Stimulated activated CD8-positive, alpha-beta memory T cell treated with anti-CD3 and anti-CD28 coated beads, Interleukin-7, amount 100 ng/mL, for 48 hours (primary cell): ENCODE results near the gene RAB11FIP4.
"Not testable (repeated sequence)": the region's sequence is repeated elsewhere in the genome, so short reads cannot be mapped to it uniquely, and the experiment has no call there.

ENCODE experiments used
- DNase-seq, 2 donors: peaks; one replicate each; pipeline ENCODE4 v3.0.0-alpha.2; 2020; ENCODE audit warnings: low read depth in 1 of 2; ENCODE audit errors: extremely low read depth in 1 of 2

The RAB11FIP4 gene

DNA sequence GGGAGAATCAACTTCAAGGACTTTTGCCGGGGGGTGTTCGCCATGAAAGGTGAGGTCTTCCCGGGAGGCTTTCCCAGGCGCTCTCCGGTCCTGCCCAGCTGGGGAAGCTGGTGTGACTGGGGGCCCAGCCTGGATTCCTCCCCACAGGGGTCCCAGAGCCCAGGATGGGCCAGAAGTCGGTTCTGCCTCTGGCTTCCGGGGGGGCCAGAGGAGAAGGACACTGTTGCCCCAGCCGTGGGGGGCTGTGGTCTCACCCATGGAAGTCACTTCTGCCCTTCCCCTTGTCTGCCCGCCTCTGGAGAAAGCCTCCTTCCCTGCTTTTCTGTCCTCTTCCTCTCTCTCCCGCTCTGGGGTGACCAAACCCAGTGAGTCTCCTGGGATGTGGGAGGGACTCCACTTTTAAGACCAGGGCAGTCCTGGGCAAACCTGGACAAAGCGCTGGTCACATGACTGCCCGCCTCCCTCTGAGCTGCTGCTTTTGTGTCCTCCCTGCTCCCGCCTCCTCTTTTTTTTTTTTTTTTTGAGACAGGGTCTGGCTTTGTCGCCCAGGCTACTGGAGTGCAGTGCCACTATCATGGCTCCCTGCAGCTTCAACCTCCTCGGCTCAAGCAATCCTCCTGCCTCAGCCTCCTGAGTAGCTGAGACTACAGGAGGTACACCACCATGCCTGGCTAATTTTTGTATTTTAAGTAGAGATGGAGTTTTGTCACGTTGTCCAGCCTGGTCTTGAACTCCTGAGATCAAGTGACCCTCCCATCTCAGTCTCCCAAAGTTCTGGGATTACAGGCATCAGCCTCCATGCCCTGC is 40.6 kb downstream of the RAB11FIP4 start:
- no peak for DNase-seq

DNA sequence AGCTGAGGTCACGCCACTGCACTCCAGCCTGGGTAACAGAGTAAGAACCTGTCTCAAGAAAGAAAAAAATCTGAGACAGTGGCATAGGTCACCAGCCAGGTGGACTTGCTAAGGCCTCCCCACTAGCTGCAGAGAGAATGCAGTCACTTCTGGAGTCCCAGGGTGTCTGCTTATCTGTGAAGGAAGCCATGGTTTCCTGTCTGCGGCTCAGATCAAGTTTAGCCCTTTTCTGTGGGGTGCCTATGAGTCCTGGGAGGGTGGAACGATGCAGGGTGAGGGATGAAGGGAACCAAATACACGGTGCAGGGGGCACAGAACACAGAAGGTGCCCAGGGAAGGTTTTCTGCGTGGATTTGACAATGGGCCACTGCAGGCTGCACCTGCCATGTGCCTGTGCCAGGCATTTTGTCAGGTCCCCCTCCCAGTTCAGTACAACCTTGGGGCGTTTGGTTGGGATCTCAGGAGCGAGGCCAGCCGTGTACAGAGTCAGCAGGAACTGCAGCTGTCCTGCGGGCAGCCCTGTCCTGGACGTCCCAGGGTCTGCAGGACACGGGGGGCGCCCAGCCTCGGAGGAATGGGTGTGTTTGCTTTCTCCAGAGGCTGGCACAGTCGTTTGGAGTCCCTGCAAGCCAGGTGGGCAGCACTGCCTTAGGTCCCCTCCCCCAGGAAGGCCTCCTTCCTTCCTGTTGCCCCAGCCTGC is 41.8 kb downstream of the RAB11FIP4 start:
- DNase-seq, result peak in 1 of 2 donors; percentile 5

DNA sequence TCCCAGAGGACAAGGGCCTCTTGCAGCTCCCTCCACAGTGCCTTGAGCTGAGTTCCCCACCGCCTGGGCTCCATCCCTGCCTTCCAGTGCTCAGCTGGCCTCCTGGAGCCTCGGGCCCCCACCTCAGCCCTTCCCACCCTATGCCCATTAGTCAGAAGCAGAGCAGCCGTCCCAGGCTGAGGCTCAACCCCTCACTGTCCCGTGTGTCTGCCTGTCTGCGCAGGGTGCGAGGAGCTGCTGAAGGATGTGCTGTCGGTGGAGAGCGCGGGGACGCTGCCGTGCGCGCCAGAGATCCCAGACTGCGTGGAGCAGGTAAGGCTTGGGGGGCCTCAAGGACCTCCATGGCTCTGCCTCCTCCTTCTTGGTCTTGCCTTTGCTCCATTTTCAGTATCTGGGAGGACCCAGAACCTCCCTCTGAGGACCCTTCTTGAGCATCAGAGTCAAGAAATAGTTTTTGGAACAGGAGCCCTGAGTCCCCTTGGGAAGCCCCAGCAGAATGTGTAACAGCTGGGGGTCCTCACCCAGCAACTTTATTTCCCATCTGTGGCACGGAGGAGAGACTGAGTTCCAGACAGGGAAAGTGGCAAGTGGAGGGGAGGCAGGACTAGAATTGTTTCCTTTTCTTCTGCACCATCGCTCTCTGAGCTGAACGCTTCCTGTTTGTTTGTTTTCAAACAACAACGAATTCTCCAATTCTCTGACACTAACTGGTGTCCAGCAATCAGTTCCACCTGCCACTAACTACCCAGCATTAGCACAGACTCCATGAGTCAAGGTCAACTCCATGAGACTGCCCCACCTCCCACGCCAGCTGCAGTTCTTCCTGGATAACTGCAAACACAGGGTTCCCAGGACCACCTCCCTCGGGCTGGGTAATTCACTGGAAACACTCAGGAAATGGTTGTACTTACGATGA is 42.6 kb downstream of the RAB11FIP4 start:
- no peak for DNase-seq

GRCh38 chr17:31434727-31435050 is 43.2 kb downstream of the RAB11FIP4 start:
- no peak for DNase-seq

DNA sequence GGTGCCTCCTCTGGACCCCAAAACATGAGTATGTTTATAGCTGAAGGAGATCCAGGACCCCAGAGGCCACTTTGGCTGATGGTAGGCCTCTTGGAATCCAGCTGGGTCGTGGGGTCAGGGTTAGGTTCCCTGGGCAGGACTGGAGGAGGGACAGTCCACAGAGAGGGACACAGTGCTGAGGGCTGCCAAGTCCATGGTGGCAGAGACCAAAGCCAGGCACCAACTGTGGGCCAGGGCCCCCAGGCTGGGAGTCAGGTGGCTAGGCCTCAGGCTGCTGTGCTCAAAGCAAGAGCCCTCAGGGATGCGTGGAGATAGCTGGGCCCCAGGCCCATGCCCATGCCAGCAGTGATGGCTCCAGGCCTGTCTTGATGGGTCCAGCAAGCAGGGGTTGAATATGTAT is 44.1 kb downstream of the RAB11FIP4 start:
- no peak for DNase-seq

DNA sequence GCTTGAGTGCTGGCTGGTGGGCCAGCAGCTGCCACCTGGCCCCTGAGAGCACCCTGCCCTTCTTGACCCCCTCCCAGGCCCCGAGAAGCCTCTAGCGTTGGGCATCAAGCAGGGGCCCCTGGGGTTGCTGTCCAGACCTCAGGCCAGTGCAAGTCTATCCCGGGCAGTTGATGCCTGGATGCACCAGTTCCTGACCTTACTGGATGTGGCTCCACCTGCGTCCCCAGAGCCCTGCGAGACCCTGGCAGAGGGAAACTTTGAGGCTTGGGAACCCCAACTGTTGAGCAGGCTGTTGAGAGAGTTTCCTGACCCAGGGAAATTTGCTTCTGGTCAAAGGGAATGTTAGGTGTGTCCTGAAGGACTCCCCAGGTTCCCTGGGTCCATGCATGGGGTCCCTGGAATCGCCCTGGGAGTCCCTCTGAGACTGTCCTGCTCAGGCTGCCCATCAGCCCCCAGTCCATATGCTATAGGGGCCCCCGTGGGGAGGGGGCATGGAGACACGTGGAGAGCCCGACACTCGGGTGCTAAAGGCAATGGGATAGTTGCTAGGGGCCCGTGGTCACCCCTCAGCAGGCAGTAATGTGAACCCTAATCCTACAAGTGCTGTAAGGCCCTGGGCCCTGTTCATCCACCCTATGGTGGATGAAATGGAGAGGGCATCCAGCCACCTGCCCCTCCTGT is 46.4 kb downstream of the RAB11FIP4 start:
- no peak for DNase-seq

GRCh38 chr17:31439716-31440115 is 48.2 kb downstream of the RAB11FIP4 start:
- DNase-seq, result no peak

DNA sequence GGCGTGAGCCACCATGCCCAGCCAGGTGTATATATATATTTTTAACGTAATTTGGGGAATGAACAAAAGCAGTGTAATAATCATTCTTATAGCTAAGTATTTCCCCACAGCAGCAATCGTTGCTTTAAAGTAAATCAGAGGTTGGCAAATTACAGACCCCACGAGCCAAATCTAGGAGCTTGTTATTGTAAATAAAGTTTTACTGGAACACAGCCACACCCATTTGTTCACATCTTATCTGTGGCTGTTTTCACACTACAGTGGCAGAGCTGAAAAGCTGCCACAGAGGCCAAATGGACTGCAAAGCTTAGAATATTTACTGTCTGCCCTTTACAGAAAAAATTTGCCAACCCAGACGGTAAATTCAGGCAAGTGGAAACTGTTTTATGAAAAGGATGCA is 50.8 kb downstream of the RAB11FIP4 start:
- DNase-seq, result no peak

DNA sequence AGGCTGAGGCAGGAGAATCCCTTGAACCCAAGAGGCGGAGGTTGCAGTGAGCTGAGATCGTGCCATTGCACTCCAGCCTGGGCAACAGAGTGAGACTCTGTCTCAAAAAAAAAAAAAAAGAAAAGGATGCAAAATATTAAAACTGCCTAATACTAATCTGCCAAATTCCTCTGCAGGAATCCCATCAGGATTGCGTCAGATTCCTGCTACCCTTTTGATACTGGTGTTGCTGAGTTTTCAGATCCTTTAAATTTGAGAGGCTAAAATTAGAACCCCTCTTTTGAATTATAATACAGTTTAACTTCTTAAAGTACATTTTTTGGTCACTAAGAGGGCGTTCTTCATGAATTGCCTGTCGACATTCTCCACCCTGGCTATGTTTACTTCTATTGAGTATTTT is 51.4 kb downstream of the RAB11FIP4 start:
- DNase-seq, result not testable (repeated sequence)

DNA sequence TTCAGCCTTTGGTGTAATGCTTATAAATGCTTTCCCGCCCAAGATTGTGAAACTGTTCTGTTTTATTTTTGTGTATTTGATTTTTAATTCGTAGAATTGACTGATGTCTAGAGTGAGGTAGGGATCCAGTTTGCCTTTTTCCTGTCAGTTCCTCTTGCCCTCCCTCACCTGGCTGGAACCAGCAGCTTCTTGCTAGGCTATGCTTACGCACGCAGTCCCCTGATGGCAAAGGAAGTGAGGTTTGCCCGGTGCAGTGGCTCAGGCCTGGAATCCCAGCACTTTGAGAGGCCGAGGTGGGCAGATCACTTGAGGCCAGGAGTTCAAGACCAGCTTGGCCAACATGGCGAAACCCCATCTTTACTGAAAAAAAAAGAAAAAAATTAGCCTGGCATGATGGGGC is 51.9 kb downstream of the RAB11FIP4 start:
- DNase-seq, result no peak

DNA sequence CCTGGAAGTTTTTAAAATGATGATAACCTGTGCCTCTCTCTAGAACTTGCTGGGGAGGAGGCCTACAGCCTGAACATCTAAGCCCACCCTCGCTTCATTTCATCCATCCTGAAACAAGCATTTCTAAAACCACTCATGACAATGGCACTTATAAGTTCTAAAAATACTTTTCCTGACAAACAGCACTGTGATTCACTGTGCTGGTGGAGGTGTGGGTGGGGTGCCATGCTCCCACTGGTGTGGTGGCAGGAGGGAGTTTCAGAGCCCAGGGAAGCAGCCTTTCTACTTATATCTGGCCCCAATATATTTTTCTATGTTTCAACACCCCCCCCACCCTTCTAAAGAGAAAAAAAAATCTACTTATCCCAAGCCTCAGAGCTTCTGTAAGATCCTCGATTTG is 52.6 kb downstream of the RAB11FIP4 start:
- no peak for DNase-seq

DNA sequence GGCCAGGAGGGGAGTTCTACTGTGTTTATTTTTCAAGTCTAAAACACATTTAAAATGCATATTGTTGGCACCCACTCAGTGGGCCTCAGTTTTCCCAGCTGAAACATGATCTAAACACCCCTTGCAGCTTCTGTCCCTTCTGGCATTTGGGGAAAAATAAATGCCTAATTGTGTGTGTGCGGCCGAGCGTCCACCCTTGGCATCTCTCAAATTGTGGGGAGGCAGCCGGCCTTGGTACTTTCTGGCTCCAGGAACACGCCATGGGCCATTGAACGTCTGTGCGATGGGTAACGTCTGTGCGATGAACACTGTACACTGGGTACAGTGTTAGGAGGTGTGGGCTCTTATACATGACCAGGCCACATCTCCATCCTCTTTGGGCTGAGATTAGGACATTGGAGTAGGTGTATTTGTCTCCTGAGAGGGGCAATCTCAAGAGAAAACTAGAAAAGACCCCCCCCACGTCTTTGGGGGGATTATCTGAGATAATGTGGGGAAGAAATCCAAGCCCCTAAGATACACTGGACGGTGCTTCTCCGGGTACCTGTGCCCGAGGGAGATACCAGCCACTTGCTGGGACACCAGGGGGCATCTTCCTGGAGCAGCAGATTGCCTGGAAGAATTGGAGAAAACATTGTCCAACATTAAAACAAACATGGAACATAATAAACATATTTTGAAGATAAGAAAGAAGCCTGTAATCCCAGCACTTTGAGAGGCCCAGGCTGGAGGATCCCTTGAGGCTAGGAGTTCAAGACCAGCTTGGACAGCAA is 54.9 kb downstream of the RAB11FIP4 start:
- DNase-seq, result no peak

DNA sequence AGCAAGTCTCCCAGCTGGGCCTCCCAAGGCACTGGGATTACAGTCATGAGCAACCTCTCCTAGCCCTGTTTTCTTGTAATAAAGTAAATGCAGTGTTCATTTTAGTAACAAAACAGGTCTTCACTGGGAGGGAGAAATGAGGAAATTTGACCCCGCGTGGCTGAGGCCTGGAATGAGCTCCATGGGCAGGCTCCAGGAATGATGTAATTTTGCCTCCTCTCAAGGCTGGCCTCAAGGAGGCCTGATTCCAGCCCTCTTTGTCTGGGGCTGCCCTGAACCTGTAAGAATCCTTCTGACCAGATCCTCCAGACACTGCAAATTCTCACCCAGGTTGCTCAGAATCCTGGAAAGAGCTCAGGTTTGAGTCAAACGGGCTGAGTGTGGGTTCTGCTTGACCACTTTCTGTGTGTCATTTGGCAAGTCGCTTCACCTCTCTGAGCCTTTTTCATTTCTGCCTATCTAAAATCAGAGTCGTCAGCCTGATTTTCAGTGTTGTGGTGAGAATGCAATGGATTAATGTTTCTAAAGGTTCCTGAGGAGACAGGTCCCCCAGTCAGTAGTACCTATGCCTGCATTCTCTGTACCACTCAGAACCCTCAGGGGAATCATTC is 57.1 kb downstream of the RAB11FIP4 start:
- no peak for DNase-seq

GRCh38 chr17:31449111-31449510 is 57.6 kb downstream of the RAB11FIP4 start:
- DNase-seq, result no peak

DNA sequence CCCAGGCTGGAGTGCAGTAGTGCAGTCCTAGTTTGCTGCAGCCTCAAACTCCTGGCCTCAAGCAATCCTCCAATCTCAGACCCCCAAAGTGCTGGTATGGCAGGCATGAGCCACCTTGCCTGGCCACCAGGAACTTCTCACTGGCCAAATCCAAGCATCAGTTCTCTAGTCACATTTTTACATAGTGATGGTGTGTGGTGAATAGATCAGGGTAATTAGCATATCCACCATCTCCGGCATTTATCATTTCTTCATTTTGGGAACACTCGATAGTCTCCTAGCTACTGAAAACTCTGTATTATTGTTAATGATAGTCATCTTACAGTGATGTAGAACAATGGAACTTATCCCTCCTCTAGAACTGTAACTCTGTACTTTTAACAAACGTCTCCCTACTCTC is 58.3 kb downstream of the RAB11FIP4 start:
- DNase-seq, result no peak

- no peak for DNase-seq
Observed at GRCh38 chr17:31452101-31452500, 60.6 kb downstream of the RAB11FIP4 start.

DNA sequence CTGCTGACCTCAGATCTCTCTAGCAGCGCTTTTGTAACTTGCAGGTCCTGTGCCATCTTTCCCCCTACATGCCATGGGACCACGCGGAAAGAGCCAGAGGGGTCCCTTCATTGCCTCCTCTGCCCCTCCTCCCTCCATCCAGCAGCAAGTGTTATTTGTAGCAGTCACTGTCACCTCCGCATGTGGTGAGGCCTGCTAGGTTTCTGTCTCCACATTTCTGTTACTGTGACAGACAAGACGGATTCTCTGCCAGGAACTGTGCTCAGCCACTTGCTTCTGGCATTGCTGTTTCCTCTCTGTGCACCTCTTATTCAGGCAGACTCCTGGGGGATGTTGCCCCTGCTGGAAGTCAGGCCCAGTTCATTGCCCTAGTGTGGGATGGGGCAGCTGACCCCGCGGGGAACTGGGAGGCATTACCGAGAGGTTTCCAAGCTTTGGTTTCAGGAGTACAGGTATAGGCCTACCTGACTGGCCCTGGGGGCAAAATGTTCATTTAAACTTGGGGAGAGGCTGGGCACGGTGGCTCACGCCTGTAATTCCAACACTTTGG is 61.2 kb downstream of the RAB11FIP4 start:
- no peak for DNase-seq

- DNase-seq, result no peak
Observed at GRCh38 chr17:31453896-31454295, 62.4 kb downstream of the RAB11FIP4 start.

DNA sequence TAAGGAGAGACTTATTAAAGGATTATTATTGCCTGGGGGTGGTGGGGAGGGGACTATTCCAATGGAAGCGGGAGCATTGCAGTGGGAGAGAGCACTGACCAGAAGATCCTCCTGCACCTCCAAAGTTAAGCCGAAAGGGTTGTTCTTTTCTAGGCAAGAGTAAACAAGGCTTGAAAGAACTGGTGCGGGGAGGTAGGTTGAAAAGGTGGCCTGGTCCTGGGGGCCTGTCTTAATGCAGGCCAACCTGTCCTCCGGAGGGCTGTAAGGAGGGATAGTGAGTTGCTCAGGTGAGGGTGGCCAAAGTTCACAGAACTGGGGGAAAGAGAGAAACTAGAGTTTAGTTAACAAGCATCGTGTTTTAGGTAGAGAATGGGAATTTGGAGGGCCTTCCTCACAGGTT is 65.3 kb downstream of the RAB11FIP4 start:
- no peak for DNase-seq
